ENCODE measurements around the gene NFIX.
A peak's percentile ranks its signal among the peaks of the same experiment; 100 is the strongest.

The NFIX gene

GRCh38 chr19:13014921-13015280 is 19.6 kb downstream of the NFIX start:
- no peak for DNase-seq (ENCODE audit: low read depth)
- no peak for TF ChIP-seq CTCF (conservative IDR thresholded peaks at IDR 0.05; ENCODE audit: low read length)
- H3K4me3 ChIP-seq (ENCODE audit: low read length): peak overlapping the region; percentile 60

GRCh38 chr19:13015361-13016223 is 20.3 kb downstream of the NFIX start:
- H3K4me3 ChIP-seq (ENCODE audit: low read length): peak overlapping the region; percentile 60
- DNase-seq (ENCODE audit: low read depth): peak; percentile 78
- TF ChIP-seq CTCF (conservative IDR thresholded peaks at IDR 0.05; ENCODE audit: low read length): no peak

- TF ChIP-seq CTCF (conservative IDR thresholded peaks at IDR 0.05; ENCODE audit: low read length): no peak
- peak overlapping the region; percentile 49 for H3K4me3 ChIP-seq (ENCODE audit: low read length)
- DNase-seq (ENCODE audit: low read depth): no peak
These were observed 21.0 kb downstream of the NFIX start for GRCh38 chr19:13016245-13016627.

- TF ChIP-seq CTCF (conservative IDR thresholded peaks at IDR 0.05; ENCODE audit: low read length): no peak
- peak overlapping the region; percentile 49 for H3K4me3 ChIP-seq (ENCODE audit: low read length)
These were observed 21.5 kb downstream of the NFIX start for GRCh38 chr19:13016628-13017305.

GRCh38 chr19:13017306-13018034 is 22.2 kb downstream of the NFIX start:
- TF ChIP-seq CTCF (conservative IDR thresholded peaks at IDR 0.05; ENCODE audit: low read length): no peak
- peak overlapping the region; percentile 49 for H3K4me3 ChIP-seq (ENCODE audit: low read length)
- no peak for DNase-seq (ENCODE audit: low read depth)

More at GRCh38 chr19:13016628-13017305, 21.5 kb downstream of the NFIX start:
- no peak for DNase-seq (ENCODE audit: low read depth)

GRCh38 chr19:13018035-13018914 is 23.0 kb downstream of the NFIX start:
- no peak; the same call in 1 of the 2 replicates for TF ChIP-seq CTCF (conservative IDR thresholded peaks at IDR 0.05; ENCODE audit: low read length)
- H3K4me3 ChIP-seq (ENCODE audit: low read length): peak overlapping the region; percentile 49
- DNase-seq (ENCODE audit: low read depth): peak; percentile 58

All from AG10803 (cell line).